Psoas muscle (tissue), 8 donors: ENCODE measurements around the gene B4GALT2. TPM values are rescaled to one million over a fixed set of nuclear protein-coding genes. Genes with fewer than 3 reads are reported as not detected.

Source experiments
- ATAC-seq, 4 donors: fragments of 200-7000 bp; cut with Tn5 transposase; one replicate each; pipeline ENCODE4 v1.9.1; 2020; ENCODE audit warnings: moderate library complexity in 3 of 4, mild to moderate bottlenecking in 2 of 4
- DNase-seq, 2 donors: peaks; one replicate each; pipeline ENCODE4 v3.0.0-alpha.2; 2020
- H3K27ac ChIP-seq: fragments of 200-600 bp; one replicate; pipeline ENCODE4 v1.8.0; 2022
- H3K27me3 ChIP-seq, 3 donors: fragments of 200-600 bp in 1 of 3; one replicate each; pipeline versions ENCODE4 v1.6.1 to v1.8.0; 2013 to 2022; ENCODE audit warnings: low read length in 2 of 3, mild to moderate bottlenecking in 2 of 3, moderate library complexity in 1 of 3; ENCODE audit not compliant: insufficient read depth in 3 of 3
- H3K36me3 ChIP-seq, 2 donors: fragments of 200-600 bp in 1 of 2; one replicate each; pipeline versions ENCODE4 v1.6.1 to v1.8.0; 2013 to 2022; ENCODE audit warnings: low read depth in 1 of 2, mild to moderate bottlenecking in 1 of 2, moderate library complexity in 1 of 2; ENCODE audit not compliant: insufficient read depth in 1 of 2
- H3K4me1 ChIP-seq: fragments of 200-600 bp; one replicate; pipeline ENCODE4 v1.8.0; 2022
- H3K4me3 ChIP-seq: fragments of 200-600 bp; one replicate; pipeline ENCODE4 v1.8.0; 2022; ENCODE audit warnings: mild to moderate bottlenecking
- H3K9me3 ChIP-seq: fragments of 200-600 bp; one replicate; pipeline ENCODE4 v1.8.0; 2022
- WGBS, 3 donors: extraction: QIAGEN DNeasy Blood & Tissue Kit; methylation state at CpG; one replicate each; pipeline versions ENCODE4 v1.1.6 to v1.1.7; 2013; 5-methylcytosine and 5-hydroxymethylcytosine counted together
- intact Hi-C, 2 donors: fragments of 100-400 bp; cut with DNase I; formaldehyde crosslinking; loops; one replicate each; pipeline versions ENCODE4 v1.11.0 to v1.14.2; 2022
- polyA plus RNA-seq, 3 donors: library from polyadenylated mRNA; stranded (reverse); fragments of 200-250 nt; gene quantifications; one replicate each; pipeline ENCODE4 v1.2.3, GENCODE V29; 2013
- total RNA-seq, 4 donors: library from RNA; stranded (reverse); fragmentation: NEBNext Ultra II Directional in 2 of 4; extraction: Animal tissue kit (Norgen Biotek cat#: 25700) in 2 of 4; gene quantifications; one replicate each; pipeline versions ENCODE4 v1.2.1 to v1.2.4, GENCODE V29; 2021 to 2023
- TF ChIP-seq, protein P1 (sequence below): fragments of 200-600 bp; IDR thresholded peaks from one replicate; pipeline ENCODE4 v1.8.0; 2022; ENCODE audit warnings: antibody characterized with exemption
- donor health status: healthy with polysubstance abuse.
- donor health status: DM: no; HTN: no; CAD: no; lungs with moderate emphysema.
- donor health status: Bipolar disorder and iron deficiency.
- donor health status: healthy.
- donor health status: DM: yes; HTN: yes; CAD: no.
- donor health status: DM: no; HTN: no; CAD: no.
- donor health status: DM: no; HTN: no; CAD: no.
- donor health status: DM: yes; HTN: yes; CAD: no.

The B4GALT2 gene
- total and polyA plus RNA-seq, 7 donors = 33.5 to 81.0 (median 54.9) TPM

- intact Hi-C loops = loop anchor here (2.0 to 10.0 kb wide), 2 partner anchors 21 to 415 kb away; partner anchors contain the start of genes DPH2 (in 1 of the 2) and PTPRF (in 1 of the 2)
- TF ChIP-seq, protein P1, sequence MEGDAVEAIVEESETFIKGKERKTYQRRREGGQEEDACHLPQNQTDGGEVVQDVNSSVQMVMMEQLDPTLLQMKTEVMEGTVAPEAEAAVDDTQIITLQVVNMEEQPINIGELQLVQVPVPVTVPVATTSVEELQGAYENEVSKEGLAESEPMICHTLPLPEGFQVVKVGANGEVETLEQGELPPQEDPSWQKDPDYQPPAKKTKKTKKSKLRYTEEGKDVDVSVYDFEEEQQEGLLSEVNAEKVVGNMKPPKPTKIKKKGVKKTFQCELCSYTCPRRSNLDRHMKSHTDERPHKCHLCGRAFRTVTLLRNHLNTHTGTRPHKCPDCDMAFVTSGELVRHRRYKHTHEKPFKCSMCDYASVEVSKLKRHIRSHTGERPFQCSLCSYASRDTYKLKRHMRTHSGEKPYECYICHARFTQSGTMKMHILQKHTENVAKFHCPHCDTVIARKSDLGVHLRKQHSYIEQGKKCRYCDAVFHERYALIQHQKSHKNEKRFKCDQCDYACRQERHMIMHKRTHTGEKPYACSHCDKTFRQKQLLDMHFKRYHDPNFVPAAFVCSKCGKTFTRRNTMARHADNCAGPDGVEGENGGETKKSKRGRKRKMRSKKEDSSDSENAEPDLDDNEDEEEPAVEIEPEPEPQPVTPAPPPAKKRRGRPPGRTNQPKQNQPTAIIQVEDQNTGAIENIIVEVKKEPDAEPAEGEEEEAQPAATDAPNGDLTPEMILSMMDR = no peak
- DNase-seq (no peak), ATAC-seq (no peak)
- Histone ChIP-seq H3K27me3 (no peaks in the 10 kb centered on the region), H3K4me1 (peaks cover 78% of the 10 kb centered on the region), H3K36me3 (peaks cover 0 to 25% of the 10 kb centered on the region in 2 donors), H3K4me3 (peak overlapping the region; percentile 79), H3K9me3 (no peaks in the 10 kb centered on the region), H3K27ac (peak overlapping the region; percentile 99)
- 37 to 57% (median 46%) methylated on average over 13 of the region's 13 CpGs for WGBS, 3 donors
These were observed 29.3 kb upstream of the B4GALT2 start for GRCh38 chr1:43949678-43950077.

DNA sequence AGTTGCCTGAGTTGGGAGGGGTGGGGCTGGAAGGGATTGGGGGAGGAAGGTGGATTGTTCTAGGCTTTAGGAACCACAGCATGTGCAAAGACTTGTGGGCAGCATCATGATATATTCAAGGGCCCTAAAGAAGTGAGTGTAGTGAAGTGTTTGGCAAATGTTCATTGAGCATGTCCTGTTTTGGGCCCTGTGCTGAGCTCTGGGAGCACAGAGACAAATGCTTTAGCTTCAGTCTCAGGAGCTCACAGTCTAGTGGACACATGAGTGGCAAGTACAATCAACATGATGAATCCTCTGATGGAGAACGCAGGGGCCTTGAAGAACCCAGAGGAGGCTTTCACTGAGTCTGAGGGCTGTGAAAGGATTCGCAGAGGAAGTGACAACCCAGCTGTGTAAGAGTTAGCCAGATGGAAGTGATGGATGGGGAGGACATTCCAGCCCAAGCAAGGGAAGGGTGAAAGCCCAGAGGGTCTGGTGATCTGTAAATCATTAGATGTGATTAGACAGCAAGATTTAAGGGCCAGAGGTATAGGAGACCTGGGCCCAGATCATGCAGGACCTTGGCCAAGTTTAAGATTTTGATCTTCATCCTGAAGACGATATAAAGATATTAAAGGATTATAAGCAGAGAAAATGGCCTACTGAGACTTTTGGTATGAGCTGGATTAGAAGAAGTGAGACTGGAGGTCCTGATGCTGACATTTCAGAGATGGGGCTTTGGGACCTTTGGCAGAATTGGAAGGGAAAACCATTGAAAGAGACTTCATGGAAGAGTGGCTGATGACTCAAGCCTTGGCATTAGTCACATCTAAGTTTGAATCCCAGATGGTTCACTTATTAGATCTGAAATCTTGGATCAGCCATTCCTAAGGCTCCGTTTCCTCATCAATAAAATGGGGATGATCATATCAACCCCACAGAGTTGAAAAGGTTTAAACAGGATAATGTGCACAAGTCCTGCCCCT, 27.7 kb upstream of the B4GALT2 start:
- ATAC-seq (no peak), DNase-seq (no peak)
- WGBS, 3 donors = 74 to 85% (median 79%) methylated on average over 4 of the region's 4 CpGs
- Histone ChIP-seq H3K27me3 (no peaks in the 10 kb centered on the region), H3K36me3 (peaks cover 0 to 37% of the 10 kb centered on the region in 2 donors), H3K9me3 (no peaks in the 10 kb centered on the region), H3K4me1 (peaks cover 75% of the 10 kb centered on the region), H3K4me3 (peak overlapping the region; percentile 79), H3K27ac (peak overlapping the region; percentile 99)
- TF ChIP-seq, protein P1 = no peak
- intact Hi-C loops = loop anchor here in 1 of 2 donors (2.0 kb wide), 1 partner anchor 19 kb away; the partner anchor contains the start of gene DPH2

GRCh38 chr1:43952731-43953346, 26.2 kb upstream of the B4GALT2 start:
- TF ChIP-seq, protein P1 = no peak
- peak overlapping the region; percentile 27 for H3K4me3 ChIP-seq
- intact Hi-C loops = no loop called here
- no peaks in the 10 kb centered on the region for H3K9me3 ChIP-seq
- peak overlapping the region; percentile 99 for H3K27ac ChIP-seq
- peaks cover 0 to 52% of the 10 kb centered on the region in 2 donors for H3K36me3 ChIP-seq
- 38 to 60% (median 45%) methylated on average over 8 of the region's 8 CpGs for WGBS, 3 donors
- no peaks in the 10 kb centered on the region for H3K27me3 ChIP-seq
- ATAC-seq = no peak
- H3K4me1 ChIP-seq = peaks cover 72% of the 10 kb centered on the region
- no peak for DNase-seq

GRCh38 chr1:43953361-43953760, 25.6 kb upstream of the B4GALT2 start:
- TF ChIP-seq, protein P1 = no peak
- Histone ChIP-seq H3K27ac (no peak overlapping the region), H3K36me3 (peaks cover 0 to 57% of the 10 kb centered on the region in 2 donors), H3K4me3 (peak overlapping the region; percentile 27), H3K9me3 (no peaks in the 10 kb centered on the region), H3K4me1 (peaks cover 67% of the 10 kb centered on the region), H3K27me3 (no peaks in the 10 kb centered on the region)
- WGBS, 3 donors = 61 to 73% (median 64%) methylated on average over 3 of the region's 3 CpGs
- DNase-seq (no peak), ATAC-seq (no peak)
- intact Hi-C loops = no loop called here
